Loucy (cell line): Measurements from ENCODE around the gene TRMT112.

Experiments used
- CTCF ChIP-seq: fragments of 200-600 bp; sonication (generic); conservative IDR thresholded peaks from 2 replicates; pipeline ENCODE4 v1.5.1; 2014; ENCODE audit warnings: mild to moderate bottlenecking, antibody characterized with exemption, low read length
- EZH2phosphoT487 ChIP-seq: fragments of 200-600 bp; IDR thresholded peaks from 2 replicates; pipeline ENCODE4 v1.6.1; 2018; ENCODE audit warnings: antibody characterized with exemption, mild to moderate bottlenecking, moderate library complexity, borderline replicate concordance

DNA sequence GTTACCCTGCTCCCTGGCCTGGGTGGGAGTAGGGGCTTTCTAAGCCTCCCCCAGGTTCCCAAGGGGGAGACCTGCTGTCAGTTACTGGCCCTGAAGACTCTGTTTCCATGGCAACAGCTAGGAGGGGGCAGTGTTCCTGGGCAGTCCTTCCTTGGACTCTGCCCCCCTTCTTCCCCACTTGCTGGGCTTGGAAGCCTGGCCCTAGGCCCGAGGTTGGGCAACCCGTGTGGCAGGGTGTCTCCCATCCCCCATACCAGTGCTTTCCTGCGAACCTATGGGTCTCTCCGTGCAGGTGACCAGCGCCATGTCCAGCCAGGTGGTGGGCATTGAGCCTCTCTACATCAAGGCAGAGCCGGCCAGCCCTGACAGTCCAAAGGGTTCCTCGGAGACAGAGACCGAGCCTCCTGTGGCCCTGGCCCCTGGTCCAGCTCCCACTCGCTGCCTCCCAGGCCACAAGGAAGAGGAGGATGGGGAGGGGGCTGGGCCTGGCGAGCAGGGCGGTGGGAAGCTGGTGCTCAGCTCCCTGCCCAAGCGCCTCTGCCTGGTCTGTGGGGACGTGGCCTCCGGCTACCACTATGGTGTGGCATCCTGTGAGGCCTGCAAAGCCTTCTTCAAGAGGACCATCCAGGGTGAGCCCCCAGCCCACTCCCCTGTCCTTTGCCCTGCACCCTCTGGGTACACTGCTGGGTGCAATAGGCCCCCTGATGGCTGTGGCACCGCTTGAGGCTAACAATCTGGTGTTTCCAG, 10.3 kb downstream of the TRMT112 start:
- TF ChIP-seq CTCF, result no peak
- no peak for TF ChIP-seq EZH2phosphoT487
